ENCODE measurements around the gene RHBG.

The RHBG gene

DNA sequence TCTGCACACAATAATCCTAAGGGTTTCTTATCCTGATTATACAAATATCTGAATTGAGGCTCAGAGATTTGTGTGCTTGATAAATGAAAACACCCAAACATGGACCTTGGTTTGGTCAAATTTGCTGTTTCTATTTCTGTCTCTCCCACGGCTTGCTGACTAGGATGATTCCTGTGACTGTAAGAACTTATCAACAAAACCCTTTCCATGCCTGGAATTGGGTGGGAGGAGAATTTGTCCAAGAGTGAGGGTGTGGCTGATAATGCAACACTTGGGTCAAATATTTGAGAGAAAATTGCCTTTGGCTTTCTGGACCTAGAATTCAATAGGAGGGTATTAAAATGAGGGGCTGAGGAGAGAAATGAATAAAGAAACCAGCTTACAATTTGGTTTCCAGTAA, 48.0 kb downstream of the RHBG start:
- Mint-ChIP-seq H3K4me3 (no peak overlapping the region), H3K9me3 (no peaks in the 10 kb centered on the region), H3K4me1 (peaks cover 3% of the 10 kb centered on the region), H3K27ac (no peak overlapping the region), H3K27me3 (ENCODE audit: low read depth, poor library complexity) (peaks cover 100% of the 10 kb centered on the region), H3K36me3 (ENCODE audit: low read depth) (no peaks in the 10 kb centered on the region)
- no peak for DNase-seq
- TF ChIP-seq, protein P1, sequence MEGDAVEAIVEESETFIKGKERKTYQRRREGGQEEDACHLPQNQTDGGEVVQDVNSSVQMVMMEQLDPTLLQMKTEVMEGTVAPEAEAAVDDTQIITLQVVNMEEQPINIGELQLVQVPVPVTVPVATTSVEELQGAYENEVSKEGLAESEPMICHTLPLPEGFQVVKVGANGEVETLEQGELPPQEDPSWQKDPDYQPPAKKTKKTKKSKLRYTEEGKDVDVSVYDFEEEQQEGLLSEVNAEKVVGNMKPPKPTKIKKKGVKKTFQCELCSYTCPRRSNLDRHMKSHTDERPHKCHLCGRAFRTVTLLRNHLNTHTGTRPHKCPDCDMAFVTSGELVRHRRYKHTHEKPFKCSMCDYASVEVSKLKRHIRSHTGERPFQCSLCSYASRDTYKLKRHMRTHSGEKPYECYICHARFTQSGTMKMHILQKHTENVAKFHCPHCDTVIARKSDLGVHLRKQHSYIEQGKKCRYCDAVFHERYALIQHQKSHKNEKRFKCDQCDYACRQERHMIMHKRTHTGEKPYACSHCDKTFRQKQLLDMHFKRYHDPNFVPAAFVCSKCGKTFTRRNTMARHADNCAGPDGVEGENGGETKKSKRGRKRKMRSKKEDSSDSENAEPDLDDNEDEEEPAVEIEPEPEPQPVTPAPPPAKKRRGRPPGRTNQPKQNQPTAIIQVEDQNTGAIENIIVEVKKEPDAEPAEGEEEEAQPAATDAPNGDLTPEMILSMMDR (IDR thresholded peaks at IDR 0.05) = no peak

DNA sequence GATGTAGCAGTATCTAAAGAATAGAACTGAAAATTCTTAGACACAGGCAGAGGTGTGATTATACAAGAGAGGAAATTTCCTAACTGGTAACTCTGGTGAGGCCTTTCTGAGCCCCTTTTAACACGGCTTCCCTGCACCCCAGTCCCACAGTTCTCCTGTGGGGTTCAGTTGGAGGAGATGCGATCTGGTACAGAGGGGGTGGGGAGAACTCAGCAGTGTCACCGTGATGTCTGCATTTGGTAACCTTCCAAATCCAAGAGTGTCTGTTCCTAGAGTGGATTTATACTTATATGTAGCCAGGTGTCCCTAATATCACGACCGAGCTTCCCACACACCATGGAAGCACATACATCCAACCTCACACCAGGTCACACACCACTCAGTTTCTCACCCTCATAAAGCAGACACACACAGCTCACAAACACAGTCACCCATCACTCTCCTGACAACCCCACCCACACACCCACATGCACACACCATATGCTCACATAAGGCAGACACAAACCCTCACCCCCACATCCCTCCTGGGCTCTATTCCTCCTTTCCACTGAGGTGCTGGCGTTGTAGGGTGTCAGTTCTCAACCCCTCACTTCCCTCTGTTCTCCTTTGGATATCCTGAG, 48.5 kb downstream of the RHBG start:
- Mint-ChIP-seq H3K27ac (no peak overlapping the region), H3K4me1 (peaks cover 4% of the 10 kb centered on the region), H3K27me3 (ENCODE audit: low read depth, poor library complexity) (peaks cover 100% of the 10 kb centered on the region), H3K9me3 (no peaks in the 10 kb centered on the region), H3K4me3 (no peak overlapping the region), H3K36me3 (ENCODE audit: low read depth) (no peaks in the 10 kb centered on the region)
- DNase-seq = no peak
- TF ChIP-seq, protein P1 (IDR thresholded peaks at IDR 0.05) = no peak

DNA sequence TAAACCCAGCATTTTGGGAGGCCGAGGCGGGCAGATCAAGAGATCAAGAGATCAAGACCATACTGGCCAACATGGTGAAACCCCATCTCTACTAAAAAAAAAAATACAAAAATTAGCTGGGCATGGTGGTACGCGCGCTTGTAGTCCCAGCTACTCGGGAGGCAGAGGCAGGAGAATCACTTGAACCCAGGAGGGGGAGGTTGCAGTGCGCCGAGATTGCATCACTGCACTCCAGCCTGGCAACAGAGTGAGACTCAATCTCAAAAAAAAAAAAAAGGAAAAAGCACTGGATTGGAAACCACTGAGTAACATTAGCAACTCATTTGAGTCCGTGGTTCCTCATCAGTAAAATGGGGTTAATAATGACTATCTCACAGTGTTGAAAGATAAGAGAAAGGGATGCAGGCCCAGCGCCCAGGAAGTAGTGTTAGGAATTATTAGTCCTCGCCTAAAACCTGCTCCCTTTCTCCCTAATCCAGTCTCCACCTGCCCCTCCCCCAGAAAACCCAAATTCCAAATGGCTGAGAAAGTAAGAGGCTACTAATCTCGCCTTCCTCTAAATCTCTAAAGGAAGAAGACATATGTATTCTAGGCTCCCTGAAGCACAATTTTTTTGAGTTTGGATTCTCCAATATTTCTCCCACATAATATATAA, 49.5 kb downstream of the RHBG start:
- DNase-seq = no peak
- Mint-ChIP-seq H3K4me1 (peaks cover 4% of the 10 kb centered on the region), H3K36me3 (ENCODE audit: low read depth) (no peaks in the 10 kb centered on the region), H3K27ac (no peak overlapping the region), H3K27me3 (ENCODE audit: low read depth, poor library complexity) (peaks cover 100% of the 10 kb centered on the region), H3K4me3 (no peak overlapping the region), H3K9me3 (no peaks in the 10 kb centered on the region)
- TF ChIP-seq, protein P1 (IDR thresholded peaks at IDR 0.05) = no peak

DNA sequence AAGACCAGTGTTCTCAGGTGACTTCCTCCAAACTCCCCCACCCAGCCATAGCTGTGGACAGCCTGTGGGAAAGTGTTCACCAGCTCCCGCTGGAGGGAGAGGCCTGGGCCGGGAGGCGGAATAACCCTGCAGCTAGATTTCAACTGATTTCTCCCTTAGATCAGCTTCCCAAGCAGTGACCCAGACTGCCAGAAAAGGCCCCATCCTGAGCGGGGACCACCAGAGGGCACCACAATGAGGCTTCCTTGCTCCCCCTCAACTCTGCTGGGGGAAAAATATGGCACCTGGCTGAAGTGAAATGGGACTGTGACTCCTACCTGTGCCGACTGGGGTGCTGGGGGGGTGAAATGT, 50.8 kb downstream of the RHBG start:
- peaks cover 100% of the 10 kb centered on the region for H3K27me3 Mint-ChIP-seq (ENCODE audit: low read depth, poor library complexity)
- TF ChIP-seq, protein P1 (IDR thresholded peaks at IDR 0.05) = peak; percentile 28
- H3K27ac Mint-ChIP-seq = no peak overlapping the region
- peak; percentile 38 for DNase-seq
- no peaks in the 10 kb centered on the region for H3K36me3 Mint-ChIP-seq (ENCODE audit: low read depth)
- no peak overlapping the region for H3K4me3 Mint-ChIP-seq
- no peaks in the 10 kb centered on the region for H3K9me3 Mint-ChIP-seq
- peaks cover 4% of the 10 kb centered on the region for H3K4me1 Mint-ChIP-seq

DNA sequence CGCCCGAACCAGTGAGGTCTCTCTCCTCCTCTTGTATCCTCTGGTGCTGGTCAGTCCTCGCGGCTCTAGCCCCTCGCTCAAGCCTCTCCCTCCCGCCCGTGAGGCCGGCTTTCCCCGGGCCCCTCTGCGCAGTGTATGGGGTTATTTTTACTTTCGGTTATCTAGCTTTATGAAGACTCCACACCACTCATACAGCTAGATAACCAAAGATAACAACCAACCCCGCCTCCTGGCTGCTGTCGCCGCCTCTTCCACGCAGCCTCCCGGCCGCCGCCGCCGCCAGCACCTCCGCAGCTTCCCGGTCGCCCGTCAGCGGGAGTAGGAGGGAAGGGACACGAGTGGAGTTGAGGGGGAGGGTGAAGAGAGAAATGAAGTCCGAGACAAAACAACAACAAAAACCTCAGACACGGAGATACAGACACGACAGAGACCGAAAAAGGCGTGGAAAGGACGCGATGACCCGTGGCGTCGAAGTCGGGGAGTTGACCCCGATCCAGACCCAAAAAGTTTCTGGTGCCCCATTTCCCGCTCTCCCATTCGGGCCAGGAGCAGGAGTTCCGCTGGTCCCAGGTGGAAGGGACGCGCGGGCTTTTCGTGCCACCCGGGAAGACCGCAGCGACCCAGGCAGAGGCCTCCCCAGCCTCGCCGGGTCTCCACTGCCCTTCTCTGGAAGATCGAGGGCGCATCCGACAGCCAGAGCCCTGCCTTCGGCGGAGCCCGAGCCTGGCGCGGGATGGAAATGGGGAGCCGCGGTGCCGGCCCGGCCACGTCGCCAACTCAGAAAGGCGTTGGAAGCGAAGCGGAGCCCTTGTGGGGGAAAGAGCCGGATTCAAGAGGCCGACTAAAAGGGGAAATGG, 51.4 kb downstream of the RHBG start:
- Mint-ChIP-seq H3K27me3 (ENCODE audit: low read depth, poor library complexity) (peaks cover 100% of the 10 kb centered on the region), H3K9me3 (no peaks in the 10 kb centered on the region)

More for the DNA sequence above, 51.4 kb downstream of the RHBG start:
- TF ChIP-seq, protein P1 (IDR thresholded peaks at IDR 0.05) = no peak
- Mint-ChIP-seq H3K4me3 (no peak overlapping the region), H3K27ac (no peak overlapping the region), H3K36me3 (ENCODE audit: low read depth) (no peaks in the 10 kb centered on the region), H3K4me1 (peaks cover 4% of the 10 kb centered on the region)
- no peak for DNase-seq
